A673 (cell line): ENCODE results near the gene BUD31. TPM values are rescaled to one million over a fixed set of nuclear protein-coding genes. Genes with fewer than 3 reads are reported as not detected.

Source experiments
- BruUV-seq: library from RNA; stranded (reverse); fragments of 400-500 nt; replicated peaks from 2 replicates; lab custom pipeline; 2021; lab: Mats Ljungman, UMichigan
- CTCF ChIA-PET: fragments of 300-600 bp; sonication (Branson Sonifier 250); formaldehyde crosslinking; loops from one replicate; lab custom pipeline; 2022; ENCODE audit warnings: antibody characterized with exemption; lab: Charles Lee
- POLR2A ChIA-PET: fragments of 300-600 bp; sonication (Branson Sonifier 250); formaldehyde crosslinking; loops from one replicate; lab custom pipeline; 2022; ENCODE audit warnings: antibody characterized with exemption; ENCODE audit not compliant: low non-redundant PET; lab: Charles Lee
- DNase-seq: peaks from one replicate; pipeline ENCODE4 v3.0.0-alpha.2; 2015; ENCODE audit warnings: low spot score
- H3K27ac ChIP-seq: fragments of 200-600 bp; sonication (generic); 2 replicates; pipeline ENCODE4 v1.5.1; 2016; ENCODE audit warnings: mixed run types, low read depth, mild to moderate bottlenecking, mixed read lengths, antibody characterized with exemption, low read length; ENCODE audit not compliant: poor library complexity, severe bottlenecking
- H3K27me3 ChIP-seq: fragments of 200-600 bp; sonication (generic); replicated peaks from 2 replicates; pipeline ENCODE4 v1.6.1; 2017; ENCODE audit warnings: mixed run types, low read depth, mild to moderate bottlenecking, mixed read lengths, antibody characterized with exemption, low read length; ENCODE audit not compliant: insufficient read depth, poor library complexity
- H3K36me3 ChIP-seq: fragments of 200-600 bp; sonication (generic); 2 replicates; pipeline ENCODE4 v1.6.1; 2016; ENCODE audit warnings: mixed run types, mild to moderate bottlenecking, mixed read lengths, antibody characterized with exemption, low read length; ENCODE audit not compliant: insufficient read depth, poor library complexity, severe bottlenecking
- H3K4me1 ChIP-seq: fragments of 200-600 bp; sonication (generic); 2 replicates; pipeline ENCODE4 v1.6.1; 2017; ENCODE audit warnings: mixed run types, mild to moderate bottlenecking, mixed read lengths, antibody characterized with exemption, low read length; ENCODE audit not compliant: insufficient read depth, poor library complexity, severe bottlenecking
- H3K4me3 ChIP-seq: fragments of 200-600 bp; sonication (generic); 2 replicates; pipeline ENCODE4 v1.5.1; 2016; ENCODE audit warnings: low read depth, mixed run types, mild to moderate bottlenecking, mixed read lengths, low read length; ENCODE audit not compliant: poor library complexity, severe bottlenecking
- H3K9me3 ChIP-seq: fragments of 200-600 bp; sonication (generic); 2 replicates; pipeline ENCODE4 v1.6.1; 2016; ENCODE audit warnings: mixed run types, low read depth, mild to moderate bottlenecking, mixed read lengths, antibody characterized with exemption, low read length; ENCODE audit not compliant: poor library complexity, severe bottlenecking
- EZH2 ChIP-seq: fragments of 200-600 bp; sonication (generic); IDR thresholded peaks from 2 replicates; pipeline ENCODE4 v1.6.1; 2017; ENCODE audit warnings: borderline replicate concordance, low read depth, mild to moderate bottlenecking, mixed read lengths, antibody characterized with exemption, low read length; ENCODE audit not compliant: poor library complexity, severe bottlenecking
- intact Hi-C: fragments of 100-400 bp; cut with micrococcal nuclease; formaldehyde crosslinking; loops from one replicate; pipeline ENCODE4 v1.10.0; 2022; ENCODE audit not compliant: unreplicated experiment
- total RNA-seq: library from RNA; stranded (reverse); gene quantifications from 2 replicates; pipeline ENCODE4 v1.2.3, GENCODE V29; 2021
- TF ChIP-seq, protein P1 (sequence below): fragments of 300-800, 200-600 bp; sonication (generic); conservative IDR thresholded peaks from 2 replicates; pipeline ENCODE4 v1.5.1; 2017; ENCODE audit warnings: low read depth, mild to moderate bottlenecking, antibody characterized with exemption, low read length, moderate library complexity, mixed read lengths

The BUD31 gene
- total RNA-seq, 1 experiment from 2014 or later = 194 TPM

DNA sequence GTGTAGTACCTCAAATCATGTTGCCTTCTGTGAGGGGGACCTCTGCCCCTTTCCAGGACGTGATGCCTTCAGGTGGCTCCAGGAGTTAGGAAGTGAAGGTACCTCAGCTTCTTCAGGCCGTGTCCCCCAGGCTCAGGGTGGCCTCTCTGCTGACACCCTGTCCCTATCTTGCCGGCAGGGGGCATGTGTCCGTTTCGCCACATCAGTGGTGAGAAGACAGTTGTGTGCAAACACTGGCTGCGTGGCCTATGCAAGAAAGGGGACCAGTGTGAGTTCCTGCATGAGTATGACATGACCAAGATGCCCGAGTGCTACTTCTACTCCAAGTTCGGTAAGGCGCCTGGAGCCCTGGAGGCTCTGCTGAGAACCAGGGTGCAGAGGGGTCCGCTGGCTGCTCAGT is 39.2 kb downstream of the BUD31 start:
- ChIA-PET POLR2A (no interaction called here), CTCF (no interaction called here)
- TF ChIP-seq, protein P1, sequence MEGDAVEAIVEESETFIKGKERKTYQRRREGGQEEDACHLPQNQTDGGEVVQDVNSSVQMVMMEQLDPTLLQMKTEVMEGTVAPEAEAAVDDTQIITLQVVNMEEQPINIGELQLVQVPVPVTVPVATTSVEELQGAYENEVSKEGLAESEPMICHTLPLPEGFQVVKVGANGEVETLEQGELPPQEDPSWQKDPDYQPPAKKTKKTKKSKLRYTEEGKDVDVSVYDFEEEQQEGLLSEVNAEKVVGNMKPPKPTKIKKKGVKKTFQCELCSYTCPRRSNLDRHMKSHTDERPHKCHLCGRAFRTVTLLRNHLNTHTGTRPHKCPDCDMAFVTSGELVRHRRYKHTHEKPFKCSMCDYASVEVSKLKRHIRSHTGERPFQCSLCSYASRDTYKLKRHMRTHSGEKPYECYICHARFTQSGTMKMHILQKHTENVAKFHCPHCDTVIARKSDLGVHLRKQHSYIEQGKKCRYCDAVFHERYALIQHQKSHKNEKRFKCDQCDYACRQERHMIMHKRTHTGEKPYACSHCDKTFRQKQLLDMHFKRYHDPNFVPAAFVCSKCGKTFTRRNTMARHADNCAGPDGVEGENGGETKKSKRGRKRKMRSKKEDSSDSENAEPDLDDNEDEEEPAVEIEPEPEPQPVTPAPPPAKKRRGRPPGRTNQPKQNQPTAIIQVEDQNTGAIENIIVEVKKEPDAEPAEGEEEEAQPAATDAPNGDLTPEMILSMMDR = no peak
- TF ChIP-seq EZH2 = no peak
- no peak for DNase-seq
- Histone ChIP-seq H3K4me1 (no peaks in the 10 kb centered on the region), H3K4me3 (no peak overlapping the region), H3K27ac (no peak overlapping the region), H3K9me3 (no peaks in the 10 kb centered on the region), H3K27me3 (no peaks in the 10 kb centered on the region), H3K36me3 (peaks cover 80% of the 10 kb centered on the region)
- no TSS peak for BruUV-seq
- intact Hi-C loops = no loop called here

DNA sequence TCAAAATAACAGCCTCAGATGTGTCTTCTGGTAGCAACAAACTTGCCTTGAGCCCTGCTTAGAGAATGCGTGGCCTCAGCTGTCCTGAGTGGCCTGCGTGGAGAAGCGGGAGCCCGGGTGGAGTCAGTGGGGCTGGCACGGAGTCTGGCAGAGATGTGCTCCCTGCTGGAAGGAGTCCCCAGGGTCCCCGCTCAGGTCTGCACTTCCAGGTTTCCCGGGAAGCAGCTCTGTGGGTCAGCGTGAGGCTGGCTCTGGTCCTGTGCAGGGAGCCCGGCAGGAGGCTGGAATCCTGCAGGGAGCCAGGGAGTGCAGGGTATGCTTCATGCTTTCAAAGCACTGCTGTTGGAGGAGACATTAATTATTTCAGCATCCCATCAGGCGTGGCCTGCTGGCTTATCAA is 40.1 kb downstream of the BUD31 start:
- H3K4me3 ChIP-seq = no peak overlapping the region

DNA sequence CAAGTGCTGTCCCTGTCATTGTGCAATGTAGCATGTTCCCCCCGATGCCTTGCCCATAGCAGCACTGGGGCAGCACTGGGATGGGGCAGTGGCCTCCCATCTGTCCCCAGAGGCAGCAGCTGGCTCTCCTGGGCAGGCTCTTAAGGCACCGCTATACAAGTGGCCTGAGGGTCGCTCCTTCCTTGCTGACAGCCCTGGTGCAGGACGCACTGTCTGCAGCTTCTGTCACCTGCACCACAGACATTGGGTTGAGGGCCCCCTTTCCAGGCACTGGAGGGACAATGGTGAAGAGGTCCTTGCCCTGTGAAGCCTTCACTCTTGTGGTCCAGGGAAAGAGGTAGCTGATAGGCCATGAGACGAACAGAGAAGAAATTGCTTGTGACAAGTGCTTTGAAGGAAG is 40.6 kb downstream of the BUD31 start:
- no peak for DNase-seq
- no peak overlapping the region for H3K27ac ChIP-seq
- intact Hi-C loops = no loop called here
- no TSS peak for BruUV-seq
- H3K4me1 ChIP-seq = no peaks in the 10 kb centered on the region
- no peak overlapping the region for H3K4me3 ChIP-seq
- no peaks in the 10 kb centered on the region for H3K27me3 ChIP-seq
- TF ChIP-seq, protein P1 = no peak
- no peak for TF ChIP-seq EZH2
- no peaks in the 10 kb centered on the region for H3K9me3 ChIP-seq
- POLR2A ChIA-PET = no interaction called here
- CTCF ChIA-PET = interaction anchor here (0.6 kb wide), 1 partner anchor 11 kb away, joined by 3 read pairs; no protein-coding TSS in a partner anchor
- peaks cover 82% of the 10 kb centered on the region for H3K36me3 ChIP-seq

More for the DNA sequence above, 40.1 kb downstream of the BUD31 start:
- Histone ChIP-seq H3K36me3 (peaks cover 78% of the 10 kb centered on the region), H3K9me3 (no peaks in the 10 kb centered on the region), H3K4me1 (no peaks in the 10 kb centered on the region), H3K27ac (no peak overlapping the region), H3K27me3 (no peaks in the 10 kb centered on the region)
- POLR2A ChIA-PET = no interaction called here
- CTCF ChIA-PET = no interaction called here
- TF ChIP-seq, protein P1 = no peak
- no peak for TF ChIP-seq EZH2
- no peak for DNase-seq
- intact Hi-C loops = no loop called here
- BruUV-seq = no TSS peak
